ENCODE results near the gene RIC8B. TPM values are rescaled to one million over a fixed set of nuclear protein-coding genes. Genes with fewer than 3 reads are reported as not detected.

RIC8B gene
- total RNA-seq, 1 donor from 2014 or later = 6.5 TPM

DNA sequence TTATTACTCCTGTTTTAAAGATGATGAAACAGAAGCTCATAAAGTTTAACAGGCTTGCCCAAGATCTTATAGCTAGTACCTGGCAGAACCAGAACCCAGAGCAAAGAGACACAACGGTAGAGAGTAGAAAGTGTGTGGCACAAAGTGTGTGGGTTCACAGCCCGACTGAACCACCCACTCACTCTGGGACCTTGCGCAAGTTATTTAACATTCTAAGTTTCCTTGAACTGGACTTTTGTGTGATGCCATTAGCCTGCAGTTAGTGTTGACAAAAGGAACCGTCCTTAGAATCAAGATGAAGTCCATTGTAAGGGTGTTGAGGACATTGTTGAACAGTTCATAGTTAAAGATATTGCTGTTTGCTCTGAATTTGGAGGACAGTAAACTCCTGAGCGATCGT is 29.9 kb upstream of the RIC8B start:
- TF ChIP-seq, protein P1, sequence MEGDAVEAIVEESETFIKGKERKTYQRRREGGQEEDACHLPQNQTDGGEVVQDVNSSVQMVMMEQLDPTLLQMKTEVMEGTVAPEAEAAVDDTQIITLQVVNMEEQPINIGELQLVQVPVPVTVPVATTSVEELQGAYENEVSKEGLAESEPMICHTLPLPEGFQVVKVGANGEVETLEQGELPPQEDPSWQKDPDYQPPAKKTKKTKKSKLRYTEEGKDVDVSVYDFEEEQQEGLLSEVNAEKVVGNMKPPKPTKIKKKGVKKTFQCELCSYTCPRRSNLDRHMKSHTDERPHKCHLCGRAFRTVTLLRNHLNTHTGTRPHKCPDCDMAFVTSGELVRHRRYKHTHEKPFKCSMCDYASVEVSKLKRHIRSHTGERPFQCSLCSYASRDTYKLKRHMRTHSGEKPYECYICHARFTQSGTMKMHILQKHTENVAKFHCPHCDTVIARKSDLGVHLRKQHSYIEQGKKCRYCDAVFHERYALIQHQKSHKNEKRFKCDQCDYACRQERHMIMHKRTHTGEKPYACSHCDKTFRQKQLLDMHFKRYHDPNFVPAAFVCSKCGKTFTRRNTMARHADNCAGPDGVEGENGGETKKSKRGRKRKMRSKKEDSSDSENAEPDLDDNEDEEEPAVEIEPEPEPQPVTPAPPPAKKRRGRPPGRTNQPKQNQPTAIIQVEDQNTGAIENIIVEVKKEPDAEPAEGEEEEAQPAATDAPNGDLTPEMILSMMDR (conservative IDR thresholded peaks at IDR 0.05; ENCODE audit: low read depth, low read length) = no peak
- no peak overlapping the region for H3K4me3 ChIP-seq (ENCODE audit: low read depth, low read length)
- DNase-seq (ENCODE audit: low read depth) = no peak

DNA sequence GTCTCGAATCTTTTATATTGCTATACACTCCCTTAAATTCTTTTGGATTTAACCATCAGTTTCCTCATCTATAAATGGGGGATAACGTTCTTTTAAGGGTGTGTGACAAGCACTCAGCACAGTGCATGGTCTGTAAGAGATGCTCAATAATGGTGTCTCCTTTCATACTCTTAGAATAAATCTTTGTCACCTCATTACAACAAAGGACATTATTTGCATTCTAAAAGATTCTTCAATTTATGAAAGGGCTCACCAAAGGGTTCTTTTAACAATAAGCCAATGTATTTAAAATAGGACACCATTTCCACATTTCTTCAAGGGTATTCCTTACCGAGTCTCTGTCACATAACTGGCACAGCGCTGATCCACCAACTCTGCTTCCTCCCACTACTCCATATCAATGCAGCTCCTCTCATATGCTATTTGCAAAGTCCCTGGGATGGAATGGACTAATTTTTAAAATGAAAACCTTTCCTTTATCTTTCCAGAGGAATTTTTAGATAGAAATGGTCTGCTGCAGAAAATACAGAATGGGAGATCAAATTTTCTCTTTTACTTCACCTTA is 29.2 kb upstream of the RIC8B start:
- TF ChIP-seq, protein P1 (conservative IDR thresholded peaks at IDR 0.05; ENCODE audit: low read depth, low read length) = no peak
- DNase-seq (ENCODE audit: low read depth) = no peak

DNA sequence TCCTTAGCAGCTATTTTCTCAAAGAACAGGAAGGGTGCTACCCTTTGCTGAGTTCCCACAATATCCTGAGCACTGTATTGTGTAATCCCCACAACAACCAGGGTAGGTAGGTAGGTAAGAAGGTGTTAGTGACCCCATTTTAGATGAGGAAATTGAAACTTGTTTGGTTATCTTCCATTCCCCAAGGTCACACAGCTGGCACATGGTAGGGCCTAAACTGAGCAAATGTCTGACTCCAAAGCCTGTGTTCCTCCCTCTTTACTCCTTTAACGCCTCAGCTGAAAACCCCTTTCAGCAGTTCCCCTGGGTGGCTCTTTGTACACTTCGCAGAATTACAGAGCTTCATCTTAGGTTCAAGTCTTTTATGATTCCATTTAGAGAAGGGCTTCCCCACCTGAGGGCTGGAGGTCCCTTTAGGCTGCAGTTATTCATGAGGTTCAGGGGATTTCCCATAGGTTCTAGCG is 26.5 kb upstream of the RIC8B start:
- no peak for DNase-seq (ENCODE audit: low read depth)
- no peak overlapping the region for H3K4me3 ChIP-seq (ENCODE audit: low read depth, low read length)
- TF ChIP-seq, protein P1 (conservative IDR thresholded peaks at IDR 0.05; ENCODE audit: low read depth, low read length) = no peak

More for the DNA sequence above, 29.2 kb upstream of the RIC8B start:
- H3K4me3 ChIP-seq (ENCODE audit: low read depth, low read length) = no peak overlapping the region

DNA sequence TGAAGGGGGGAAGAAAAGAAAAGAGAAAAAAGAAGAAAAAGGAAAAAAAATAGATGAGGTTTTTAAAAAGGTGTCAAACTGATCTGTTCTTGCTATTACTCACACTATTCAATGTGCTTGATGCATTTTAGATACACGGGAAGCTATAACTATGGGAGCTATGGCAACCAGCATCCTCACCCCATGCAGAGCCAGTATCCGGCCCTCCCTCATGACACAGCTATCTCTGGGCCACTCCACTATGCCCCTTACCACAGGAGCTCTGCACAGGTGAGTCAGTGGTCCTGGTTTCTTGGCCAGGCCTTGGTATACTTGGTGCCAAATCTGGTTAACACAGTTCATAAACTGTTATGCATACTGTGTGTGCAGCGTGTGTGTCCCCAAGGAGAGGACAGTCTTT is 24.0 kb upstream of the RIC8B start:
- H3K4me3 ChIP-seq (ENCODE audit: low read depth, low read length) = no peak overlapping the region
- TF ChIP-seq, protein P1 (conservative IDR thresholded peaks at IDR 0.05; ENCODE audit: low read depth, low read length) = no peak
- no peak for DNase-seq (ENCODE audit: low read depth)

DNA sequence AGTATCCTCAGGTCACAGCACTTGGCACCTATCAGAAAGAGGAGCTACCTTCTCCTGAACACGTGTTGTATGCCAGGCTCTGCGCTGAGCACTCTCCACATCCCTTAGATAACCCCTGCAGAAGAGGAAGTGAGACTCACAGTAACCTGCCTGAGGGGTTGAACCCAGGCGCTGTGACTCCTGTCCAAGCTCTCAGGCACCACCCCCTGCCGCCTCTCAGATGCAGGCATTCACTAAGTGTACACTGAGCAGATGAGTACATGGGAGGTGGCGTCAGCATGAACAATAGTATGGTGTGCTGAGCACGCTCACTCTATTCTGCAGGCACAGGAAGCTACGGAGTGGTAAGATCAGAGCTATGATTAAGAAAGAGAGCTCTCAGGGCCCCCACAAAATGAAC is 21.0 kb upstream of the RIC8B start:
- DNase-seq (ENCODE audit: low read depth) = no peak
- TF ChIP-seq, protein P1 (conservative IDR thresholded peaks at IDR 0.05; ENCODE audit: low read depth, low read length) = no peak
- H3K4me3 ChIP-seq (ENCODE audit: low read depth, low read length) = no peak overlapping the region

DNA sequence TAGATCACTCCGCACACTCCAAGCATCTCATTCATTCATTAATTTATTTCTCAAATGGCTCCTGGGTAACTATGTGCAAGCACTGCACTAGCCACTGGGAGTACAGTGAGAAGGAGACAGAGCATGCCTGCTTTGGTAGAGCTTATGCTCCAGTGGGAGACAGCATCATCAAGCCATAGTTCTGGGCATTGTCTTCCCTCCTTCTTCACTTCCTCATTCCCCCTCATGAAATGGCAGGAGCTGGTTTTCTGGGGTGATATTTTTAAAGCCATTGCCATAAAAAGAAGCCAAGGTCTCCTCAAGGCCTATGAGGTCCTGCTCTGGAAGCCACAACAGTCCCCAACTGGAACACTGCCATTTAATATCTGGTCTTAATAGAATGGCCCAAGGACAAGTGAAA is 20.2 kb upstream of the RIC8B start:
- no peak for DNase-seq (ENCODE audit: low read depth)
- H3K4me3 ChIP-seq (ENCODE audit: low read depth, low read length) = no peak overlapping the region
- TF ChIP-seq, protein P1 (conservative IDR thresholded peaks at IDR 0.05; ENCODE audit: low read depth, low read length) = no peak

Measured in epithelial cell of proximal tubule (primary cell).